MM.1S (cell line): ENCODE results near the gene ZNF681.
"Not testable (repeated sequence)": the region's sequence is repeated elsewhere in the genome, so short reads cannot be mapped to it uniquely, and the experiment has no call there.

Source experiments
- DNase-seq: peaks from one replicate; pipeline ENCODE4 v3.0.0-alpha.2; 2015
- H2AFZ ChIP-seq: fragments of 300-600 bp; sonication (generic); 2 replicates; pipeline ENCODE4 v1.6.0; 2016; ENCODE audit warnings: antibody characterized with exemption, low read length
- H3F3A ChIP-seq: fragments of 300-600 bp; sonication (generic); 2 replicates; pipeline ENCODE4 v1.6.1; 2016; ENCODE audit warnings: mild to moderate bottlenecking, antibody characterized with exemption, low read length, moderate library complexity, mixed read lengths; ENCODE audit not compliant: insufficient read depth
- H3K27ac ChIP-seq: fragments of 300-600 bp; sonication (generic); 2 replicates; pipeline ENCODE4 v1.5.1; 2016; ENCODE audit warnings: mild to moderate bottlenecking, low read length
- H3K27me3 ChIP-seq: fragments of 300-600 bp; sonication (generic); replicated peaks from 2 replicates; pipeline ENCODE4 v1.6.0; 2016; ENCODE audit warnings: low read length; ENCODE audit not compliant: insufficient read depth
- H3K36me3 ChIP-seq: fragments of 300-600 bp; sonication (generic); replicated peaks from 2 replicates; pipeline ENCODE4 v1.6.1; 2016; ENCODE audit warnings: mild to moderate bottlenecking, low read length, mixed read lengths; ENCODE audit not compliant: insufficient read depth
- H3K4me1 ChIP-seq: fragments of 300-600 bp; sonication (generic); 2 replicates; pipeline ENCODE4 v1.6.1; 2016; ENCODE audit warnings: low read length, mixed read lengths
- H3K4me2 ChIP-seq: fragments of 300-600 bp; sonication (generic); 2 replicates; pipeline ENCODE4 v1.6.0; 2016; ENCODE audit warnings: low read depth, low read length
- H3K4me3 ChIP-seq: fragments of 300-600 bp; sonication (generic); 2 replicates; pipeline ENCODE4 v1.5.1; 2016; ENCODE audit warnings: low read length, mixed read lengths
- H3K79me2 ChIP-seq: fragments of 300-600 bp; sonication (generic); 2 replicates; pipeline ENCODE4 v1.6.1; 2016; ENCODE audit warnings: mixed run types, low read length, mixed read lengths
- H3K9ac ChIP-seq: fragments of 300-600 bp; sonication (generic); 2 replicates; pipeline ENCODE4 v1.6.1; 2016; ENCODE audit warnings: low read length, mixed read lengths
- H3K9me2 ChIP-seq: fragments of 300-600 bp; sonication (generic); replicated peaks from 2 replicates; pipeline ENCODE4 v1.6.1; 2016; ENCODE audit warnings: mild to moderate bottlenecking, low read length, mixed read lengths; ENCODE audit not compliant: insufficient read depth
- H3K9me3 ChIP-seq: fragments of 300-600 bp; sonication (generic); replicated peaks from 2 replicates; pipeline ENCODE4 v1.6.1; 2016; ENCODE audit warnings: mild to moderate bottlenecking, low read length, mixed read lengths; ENCODE audit not compliant: insufficient read depth
- H4K20me1 ChIP-seq: fragments of 300-600 bp; sonication (generic); 2 replicates; pipeline ENCODE4 v1.6.1; 2016; ENCODE audit warnings: mild to moderate bottlenecking, low read length, moderate library complexity, mixed read lengths; ENCODE audit not compliant: insufficient read depth
- EZH2 ChIP-seq: fragments of 300-600 bp; sonication (generic); optimal IDR thresholded peaks from 2 replicates; pipeline ENCODE3; 2017; ENCODE audit warnings: low read depth, mild to moderate bottlenecking, antibody characterized with exemption, low read length, mixed read lengths
- EZH2phosphoT487 ChIP-seq: fragments of 300-600 bp; sonication (generic); IDR thresholded peaks from 2 replicates; pipeline ENCODE4 v1.6.1; 2018; ENCODE audit warnings: antibody characterized with exemption, low read length
- TF ChIP-seq, protein P1 (sequence below): fragments of 300-600 bp; sonication (generic); IDR thresholded peaks from 2 replicates; pipeline ENCODE4 v1.5.1; 2016; ENCODE audit warnings: antibody characterized with exemption, low read length, mixed read lengths

Gene ZNF681

DNA sequence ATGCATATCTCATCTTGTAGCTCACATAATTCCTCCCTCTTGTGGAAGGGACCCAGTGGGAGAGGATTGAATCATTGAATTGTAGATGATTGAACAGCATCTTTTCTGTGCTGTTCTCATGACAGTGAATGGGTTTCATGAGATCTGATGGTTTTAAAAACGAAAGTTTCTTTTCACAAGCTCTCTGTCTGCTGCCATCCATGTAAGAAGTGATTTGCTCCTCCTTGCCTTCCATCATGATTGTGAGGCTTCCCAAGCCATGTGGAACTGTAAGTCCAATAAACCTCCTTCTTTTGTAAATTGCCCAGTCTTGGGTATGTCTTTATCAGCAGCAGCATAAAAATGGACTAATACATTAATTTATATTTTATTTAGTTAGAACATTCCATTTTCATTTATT is 52.0 kb downstream of the ZNF681 start:
- no peaks in the 10 kb centered on the region for H3K79me2 ChIP-seq
- H3K4me2 ChIP-seq, result no peak overlapping the region
- no peak overlapping the region for H3K9ac ChIP-seq
- DNase-seq, result no peak
- H3K9me3 ChIP-seq, result no peaks in the 10 kb centered on the region
- no peaks in the 10 kb centered on the region for H3K9me2 ChIP-seq
- no peak overlapping the region for H3K27ac ChIP-seq
- no peak overlapping the region for H2AFZ ChIP-seq
- H3F3A ChIP-seq, result no peaks in the 10 kb centered on the region
- no peaks in the 10 kb centered on the region for H4K20me1 ChIP-seq
- TF ChIP-seq, protein P1, sequence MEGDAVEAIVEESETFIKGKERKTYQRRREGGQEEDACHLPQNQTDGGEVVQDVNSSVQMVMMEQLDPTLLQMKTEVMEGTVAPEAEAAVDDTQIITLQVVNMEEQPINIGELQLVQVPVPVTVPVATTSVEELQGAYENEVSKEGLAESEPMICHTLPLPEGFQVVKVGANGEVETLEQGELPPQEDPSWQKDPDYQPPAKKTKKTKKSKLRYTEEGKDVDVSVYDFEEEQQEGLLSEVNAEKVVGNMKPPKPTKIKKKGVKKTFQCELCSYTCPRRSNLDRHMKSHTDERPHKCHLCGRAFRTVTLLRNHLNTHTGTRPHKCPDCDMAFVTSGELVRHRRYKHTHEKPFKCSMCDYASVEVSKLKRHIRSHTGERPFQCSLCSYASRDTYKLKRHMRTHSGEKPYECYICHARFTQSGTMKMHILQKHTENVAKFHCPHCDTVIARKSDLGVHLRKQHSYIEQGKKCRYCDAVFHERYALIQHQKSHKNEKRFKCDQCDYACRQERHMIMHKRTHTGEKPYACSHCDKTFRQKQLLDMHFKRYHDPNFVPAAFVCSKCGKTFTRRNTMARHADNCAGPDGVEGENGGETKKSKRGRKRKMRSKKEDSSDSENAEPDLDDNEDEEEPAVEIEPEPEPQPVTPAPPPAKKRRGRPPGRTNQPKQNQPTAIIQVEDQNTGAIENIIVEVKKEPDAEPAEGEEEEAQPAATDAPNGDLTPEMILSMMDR, result no peak
- no peak for TF ChIP-seq EZH2phosphoT487
- no peak for TF ChIP-seq EZH2
- no peak overlapping the region for H3K4me3 ChIP-seq
- no peaks in the 10 kb centered on the region for H3K4me1 ChIP-seq
- H3K36me3 ChIP-seq, result no peaks in the 10 kb centered on the region
- no peaks in the 10 kb centered on the region for H3K27me3 ChIP-seq

DNA sequence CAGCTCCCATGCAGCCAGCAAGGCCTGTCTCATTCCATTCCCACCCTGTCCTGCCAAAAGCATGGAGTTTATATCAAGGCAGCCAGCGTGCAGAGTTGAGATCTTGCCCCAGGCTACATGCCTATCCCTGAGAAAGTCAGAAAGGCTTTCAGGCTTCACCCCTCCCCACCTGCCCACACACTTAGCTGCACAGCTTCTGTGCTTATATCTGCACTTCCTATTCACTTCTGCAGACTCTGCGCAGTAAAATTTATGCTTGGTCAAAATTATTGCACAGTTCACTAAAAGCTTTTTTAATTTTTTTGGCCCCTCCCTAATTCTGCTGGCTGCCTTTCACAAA is 59.2 kb downstream of the ZNF681 start:
- H3F3A ChIP-seq, result peaks cover 5% of the 10 kb centered on the region; the same call in 1 of the 2 replicates
- no peaks in the 10 kb centered on the region for H3K9me2 ChIP-seq
- H3K36me3 ChIP-seq, result no peaks in the 10 kb centered on the region
- H3K4me1 ChIP-seq, result no peaks in the 10 kb centered on the region
- H3K79me2 ChIP-seq, result no peaks in the 10 kb centered on the region
- peak overlapping the region; percentile 54; the same call in 1 of the 2 replicates for H3K27ac ChIP-seq
- no peaks in the 10 kb centered on the region for H3K27me3 ChIP-seq
- H4K20me1 ChIP-seq, result no peaks in the 10 kb centered on the region
- H3K4me2 ChIP-seq, result peak overlapping the region; percentile 38; the same call in 1 of the 2 replicates
- H3K4me3 ChIP-seq, result peak overlapping the region; percentile 1; the same call in 1 of the 2 replicates
- TF ChIP-seq EZH2 (no peak), EZH2phosphoT487 (no peak)
- TF ChIP-seq, protein P1, result no peak
- DNase-seq, result peak; percentile 44
- H3K9me3 ChIP-seq, result no peaks in the 10 kb centered on the region
- H2AFZ ChIP-seq, result 0 out of 2 replicates have a peak overlapping the region, but pooled peaks have one; percentile 14
- peak overlapping the region; percentile 15; the same call in 1 of the 2 replicates for H3K9ac ChIP-seq

DNA sequence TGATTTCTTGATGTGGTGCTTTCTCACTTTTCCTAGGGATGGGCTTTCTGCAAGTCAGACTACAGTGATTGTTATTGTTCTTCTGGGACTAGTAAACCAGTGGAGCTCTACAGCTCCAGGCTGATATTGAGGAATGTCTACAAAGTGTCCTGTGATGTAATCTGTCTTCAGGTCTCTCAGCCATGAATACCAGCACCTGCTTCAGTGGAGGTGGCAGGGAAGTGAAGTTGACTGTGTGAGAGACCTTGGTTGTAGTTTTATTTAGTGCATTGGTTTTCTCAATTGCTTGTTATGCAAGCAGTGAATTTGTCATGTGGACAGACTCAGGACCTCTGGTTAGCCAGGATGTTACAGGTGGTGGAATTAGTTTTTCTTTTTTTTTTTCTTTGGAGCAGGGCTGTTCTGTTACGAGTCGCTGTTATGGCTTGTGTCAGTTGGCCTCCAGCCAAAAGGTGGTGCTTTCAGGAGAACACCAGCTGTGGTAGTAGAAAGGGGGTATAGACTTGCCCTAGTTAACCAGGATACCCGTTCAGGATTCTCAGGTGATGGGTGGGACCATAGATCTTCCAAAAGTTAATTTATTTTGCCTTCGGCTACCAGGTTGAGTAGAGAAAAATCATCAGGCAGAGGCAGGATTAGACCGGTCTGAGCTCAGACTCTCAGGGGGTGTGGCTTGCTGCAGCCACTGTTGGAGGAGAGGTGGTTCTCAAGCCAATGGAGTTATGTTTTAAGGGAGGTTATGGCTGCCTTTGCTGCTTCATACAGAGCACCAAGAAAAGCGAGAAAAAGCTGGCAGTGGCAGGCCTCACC is 59.8 kb downstream of the ZNF681 start:
- H3K9me2 ChIP-seq, result no peaks in the 10 kb centered on the region
- no peaks in the 10 kb centered on the region for H3K9me3 ChIP-seq
- peak overlapping the region; percentile 1; the same call in 1 of the 2 replicates for H3K4me3 ChIP-seq
- TF ChIP-seq, protein P1, result no peak
- TF ChIP-seq EZH2phosphoT487 (no peak), EZH2 (no peak)
- peak overlapping the region; percentile 38; the same call in 1 of the 2 replicates for H3K4me2 ChIP-seq
- no peaks in the 10 kb centered on the region for H3K27me3 ChIP-seq
- H2AFZ ChIP-seq, result peak overlapping the region; percentile 47
- peak overlapping the region; percentile 15; the same call in 1 of the 2 replicates for H3K9ac ChIP-seq
- peaks cover 5% of the 10 kb centered on the region; the same call in 1 of the 2 replicates for H3F3A ChIP-seq
- DNase-seq, result peak; percentile 34
- H3K36me3 ChIP-seq, result no peaks in the 10 kb centered on the region
- H3K27ac ChIP-seq, result peak overlapping the region; percentile 54; the same call in 1 of the 2 replicates
- H3K4me1 ChIP-seq, result no peaks in the 10 kb centered on the region
- no peaks in the 10 kb centered on the region for H4K20me1 ChIP-seq
- no peaks in the 10 kb centered on the region for H3K79me2 ChIP-seq

DNA sequence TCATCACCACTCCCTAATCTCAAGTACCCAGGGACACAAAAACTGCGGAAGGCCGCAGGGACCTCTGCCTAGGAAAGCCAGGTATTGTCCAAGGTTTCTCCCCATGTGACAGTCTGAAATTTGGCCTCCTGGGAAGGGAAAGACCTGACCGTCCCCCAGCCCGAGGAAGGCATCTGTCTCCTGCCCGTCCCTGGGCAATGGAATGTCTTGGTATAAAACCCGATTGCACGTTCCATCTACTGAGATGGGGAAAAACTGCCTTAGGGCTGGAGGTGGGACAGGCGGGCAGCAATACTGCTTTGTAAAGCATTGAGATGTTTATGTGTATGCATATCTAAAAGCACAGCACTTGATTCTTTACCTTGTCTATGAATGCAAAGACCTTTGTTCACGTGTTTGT is 65.8 kb downstream of the ZNF681 start:
- not testable (repeated sequence) for H2AFZ ChIP-seq, DNase-seq, H3K4me3 ChIP-seq, H3K27me3 ChIP-seq, H4K20me1 ChIP-seq, H3K79me2 ChIP-seq, H3K4me2 ChIP-seq, H3K4me1 ChIP-seq, H3K9ac ChIP-seq, H3K9me3 ChIP-seq, H3K9me2 ChIP-seq, H3K36me3 ChIP-seq, H3K27ac ChIP-seq, H3F3A ChIP-seq
